ENCODE measurements around the gene RALGAPA1.

- TF ChIP-seq, protein P1, sequence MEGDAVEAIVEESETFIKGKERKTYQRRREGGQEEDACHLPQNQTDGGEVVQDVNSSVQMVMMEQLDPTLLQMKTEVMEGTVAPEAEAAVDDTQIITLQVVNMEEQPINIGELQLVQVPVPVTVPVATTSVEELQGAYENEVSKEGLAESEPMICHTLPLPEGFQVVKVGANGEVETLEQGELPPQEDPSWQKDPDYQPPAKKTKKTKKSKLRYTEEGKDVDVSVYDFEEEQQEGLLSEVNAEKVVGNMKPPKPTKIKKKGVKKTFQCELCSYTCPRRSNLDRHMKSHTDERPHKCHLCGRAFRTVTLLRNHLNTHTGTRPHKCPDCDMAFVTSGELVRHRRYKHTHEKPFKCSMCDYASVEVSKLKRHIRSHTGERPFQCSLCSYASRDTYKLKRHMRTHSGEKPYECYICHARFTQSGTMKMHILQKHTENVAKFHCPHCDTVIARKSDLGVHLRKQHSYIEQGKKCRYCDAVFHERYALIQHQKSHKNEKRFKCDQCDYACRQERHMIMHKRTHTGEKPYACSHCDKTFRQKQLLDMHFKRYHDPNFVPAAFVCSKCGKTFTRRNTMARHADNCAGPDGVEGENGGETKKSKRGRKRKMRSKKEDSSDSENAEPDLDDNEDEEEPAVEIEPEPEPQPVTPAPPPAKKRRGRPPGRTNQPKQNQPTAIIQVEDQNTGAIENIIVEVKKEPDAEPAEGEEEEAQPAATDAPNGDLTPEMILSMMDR (IDR thresholded peaks at IDR 0.05): no peak
- TF ChIP-seq EZH2 (IDR thresholded peaks at IDR 0.05; ENCODE audit: borderline replicate concordance, insufficient read depth, low read depth, low read length, poor library complexity, severe bottlenecking): no peak
Observed at GRCh38 chr14:35688126-35688826, 120.8 kb downstream of the RALGAPA1 start.
